Measurements from ENCODE around the gene ORAI1.
"Not testable (repeated sequence)": the region's sequence is repeated elsewhere in the genome, so short reads cannot be mapped to it uniquely, and the experiment has no call there.

Gene ORAI1

DNA sequence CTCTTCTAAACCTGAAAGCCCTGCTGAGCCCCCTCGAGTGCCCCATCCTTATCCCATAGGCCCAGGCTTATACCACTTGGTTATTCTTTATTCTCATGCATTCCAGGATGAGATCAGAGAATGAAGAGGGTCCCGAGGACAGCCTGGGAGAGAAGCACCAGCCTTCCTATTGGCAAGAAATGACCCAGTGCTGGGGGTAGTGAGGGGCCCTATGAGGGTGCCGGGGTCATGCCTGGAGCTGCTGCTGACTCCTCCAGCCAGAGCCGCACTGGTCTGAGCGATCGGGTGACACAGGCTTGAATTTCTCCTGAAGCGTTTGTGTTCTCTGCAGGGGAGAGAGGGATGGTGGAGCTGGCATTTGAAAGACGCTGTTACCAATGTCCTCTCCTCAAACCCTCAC, 25.0 kb downstream of the ORAI1 start:
- TF ChIP-seq, protein P1, sequence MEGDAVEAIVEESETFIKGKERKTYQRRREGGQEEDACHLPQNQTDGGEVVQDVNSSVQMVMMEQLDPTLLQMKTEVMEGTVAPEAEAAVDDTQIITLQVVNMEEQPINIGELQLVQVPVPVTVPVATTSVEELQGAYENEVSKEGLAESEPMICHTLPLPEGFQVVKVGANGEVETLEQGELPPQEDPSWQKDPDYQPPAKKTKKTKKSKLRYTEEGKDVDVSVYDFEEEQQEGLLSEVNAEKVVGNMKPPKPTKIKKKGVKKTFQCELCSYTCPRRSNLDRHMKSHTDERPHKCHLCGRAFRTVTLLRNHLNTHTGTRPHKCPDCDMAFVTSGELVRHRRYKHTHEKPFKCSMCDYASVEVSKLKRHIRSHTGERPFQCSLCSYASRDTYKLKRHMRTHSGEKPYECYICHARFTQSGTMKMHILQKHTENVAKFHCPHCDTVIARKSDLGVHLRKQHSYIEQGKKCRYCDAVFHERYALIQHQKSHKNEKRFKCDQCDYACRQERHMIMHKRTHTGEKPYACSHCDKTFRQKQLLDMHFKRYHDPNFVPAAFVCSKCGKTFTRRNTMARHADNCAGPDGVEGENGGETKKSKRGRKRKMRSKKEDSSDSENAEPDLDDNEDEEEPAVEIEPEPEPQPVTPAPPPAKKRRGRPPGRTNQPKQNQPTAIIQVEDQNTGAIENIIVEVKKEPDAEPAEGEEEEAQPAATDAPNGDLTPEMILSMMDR (IDR thresholded peaks at IDR 0.05; ENCODE audit: borderline replicate concordance, insufficient read depth, low read depth, low read length), result no peak
- no peak overlapping the region for H3K4me3 ChIP-seq (ENCODE audit: low read depth, low read length)

DNA sequence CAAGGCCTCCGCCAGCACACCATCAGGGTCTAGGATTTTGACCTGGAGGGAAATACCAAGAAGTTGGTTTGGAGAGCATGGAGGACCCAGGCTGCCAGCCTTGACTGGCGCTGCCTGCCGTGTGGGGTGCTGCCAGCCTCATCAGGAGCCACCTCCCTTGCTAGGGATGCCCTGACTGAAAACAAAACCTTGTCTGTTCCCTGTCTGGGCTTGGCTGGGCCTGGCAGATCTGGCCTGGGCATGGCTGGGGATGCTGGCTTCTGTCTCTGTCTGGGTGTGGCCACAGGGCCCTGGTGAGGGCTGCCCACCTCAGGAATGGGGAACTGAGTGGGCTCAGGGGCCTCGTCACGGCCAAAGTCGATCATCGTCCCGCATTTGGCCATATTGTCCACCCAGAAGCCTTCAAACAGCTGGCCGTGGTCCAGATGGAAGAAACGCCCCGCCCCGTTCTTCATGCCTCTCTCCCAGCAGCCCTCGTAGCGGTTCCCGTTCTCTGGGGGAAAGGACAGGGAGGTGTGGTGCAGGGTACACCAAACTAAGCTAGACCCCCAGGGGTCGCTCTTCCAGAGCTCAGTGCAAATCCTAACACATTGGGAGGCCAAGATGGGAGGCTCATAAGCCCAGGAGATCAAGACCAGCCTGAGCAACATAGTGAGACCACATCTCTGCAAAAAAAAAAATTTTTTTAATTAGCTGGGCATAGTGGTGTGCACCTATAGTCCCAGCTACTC, 26.6 kb downstream of the ORAI1 start:
- no peak overlapping the region for H3K4me3 ChIP-seq (ENCODE audit: low read depth, low read length)
- TF ChIP-seq, protein P1 (IDR thresholded peaks at IDR 0.05; ENCODE audit: borderline replicate concordance, insufficient read depth, low read depth, low read length), result no peak

DNA sequence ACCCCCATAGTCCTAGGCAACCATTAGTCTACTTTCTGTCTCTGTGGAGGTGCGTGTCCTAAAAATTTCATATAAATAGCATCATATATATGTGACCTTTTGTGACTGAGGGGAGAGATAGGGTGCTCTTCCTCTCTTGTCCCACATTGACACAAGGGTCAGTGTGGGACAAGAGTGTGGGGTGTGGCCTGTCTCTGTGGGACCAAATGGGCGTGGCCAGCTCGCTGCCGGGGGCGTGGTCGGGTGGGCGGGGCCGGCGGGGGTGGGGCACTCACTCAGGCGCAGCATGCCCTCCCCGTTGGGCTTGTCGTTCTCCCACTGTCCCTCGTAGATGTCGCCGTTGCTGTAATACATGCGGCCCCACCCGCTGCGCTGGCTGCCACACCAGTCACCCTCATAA, 27.7 kb downstream of the ORAI1 start:
- H3K4me3 ChIP-seq (ENCODE audit: low read depth, low read length), result no peak overlapping the region
- TF ChIP-seq, protein P1 (IDR thresholded peaks at IDR 0.05; ENCODE audit: borderline replicate concordance, insufficient read depth, low read depth, low read length), result no peak

DNA sequence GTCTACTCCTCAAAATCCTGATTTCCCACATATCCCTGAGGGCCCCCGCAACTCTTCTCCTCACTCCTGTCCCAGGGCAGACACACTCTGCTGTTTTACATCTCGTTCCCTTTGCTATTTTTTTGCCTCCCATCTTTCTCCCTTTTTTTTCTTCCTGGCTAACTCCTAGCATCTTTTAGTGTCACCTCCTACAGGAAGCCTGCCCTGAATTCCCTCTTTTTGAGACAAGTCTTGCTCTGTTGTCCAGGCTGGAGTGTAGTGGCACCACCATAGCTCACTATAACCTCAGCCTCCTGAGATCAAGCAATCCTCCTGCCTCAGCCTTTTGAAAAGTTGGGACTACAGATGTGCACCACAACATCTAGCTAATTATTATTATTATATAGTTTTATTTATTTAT, 29.8 kb downstream of the ORAI1 start:
- TF ChIP-seq, protein P1 (IDR thresholded peaks at IDR 0.05; ENCODE audit: borderline replicate concordance, insufficient read depth, low read depth, low read length), result no peak
- no peak overlapping the region for H3K4me3 ChIP-seq (ENCODE audit: low read depth, low read length)

DNA sequence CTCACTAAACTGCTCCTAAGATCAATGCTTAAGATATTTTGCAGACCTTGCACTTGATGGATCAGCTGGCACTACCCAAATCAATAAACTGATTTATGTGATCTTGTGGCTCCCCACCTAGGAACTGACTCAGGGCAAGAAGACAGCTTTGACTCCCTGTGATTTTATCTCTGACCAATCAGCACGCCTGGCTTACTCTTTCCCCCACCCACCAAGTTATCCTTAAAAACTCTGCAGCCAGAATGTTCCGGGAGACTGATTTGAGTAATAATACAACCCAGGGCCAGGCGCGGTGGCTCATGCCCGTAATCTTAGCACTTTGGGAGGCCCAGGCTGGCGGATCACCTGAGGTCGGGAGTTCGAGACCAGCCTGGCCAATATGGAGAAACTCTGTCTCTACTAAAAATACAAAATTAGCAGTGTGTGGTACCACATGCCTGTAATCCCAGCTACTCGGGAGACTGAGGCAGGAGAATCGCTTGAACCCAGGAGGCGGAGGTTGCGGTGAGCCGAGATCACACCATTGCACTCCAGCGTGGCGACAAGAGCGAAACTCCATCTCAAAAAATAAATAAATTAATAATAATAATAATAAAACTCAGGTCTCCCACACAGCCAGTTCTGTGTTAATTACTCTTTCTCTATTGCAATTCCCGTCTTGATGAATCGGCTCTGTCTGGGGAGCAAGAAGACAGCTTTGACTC, 31.1 kb downstream of the ORAI1 start:
- TF ChIP-seq, protein P1 (IDR thresholded peaks at IDR 0.05; ENCODE audit: borderline replicate concordance, insufficient read depth, low read depth, low read length), result no peak
- no peak overlapping the region for H3K4me3 ChIP-seq (ENCODE audit: low read depth, low read length)

DNA sequence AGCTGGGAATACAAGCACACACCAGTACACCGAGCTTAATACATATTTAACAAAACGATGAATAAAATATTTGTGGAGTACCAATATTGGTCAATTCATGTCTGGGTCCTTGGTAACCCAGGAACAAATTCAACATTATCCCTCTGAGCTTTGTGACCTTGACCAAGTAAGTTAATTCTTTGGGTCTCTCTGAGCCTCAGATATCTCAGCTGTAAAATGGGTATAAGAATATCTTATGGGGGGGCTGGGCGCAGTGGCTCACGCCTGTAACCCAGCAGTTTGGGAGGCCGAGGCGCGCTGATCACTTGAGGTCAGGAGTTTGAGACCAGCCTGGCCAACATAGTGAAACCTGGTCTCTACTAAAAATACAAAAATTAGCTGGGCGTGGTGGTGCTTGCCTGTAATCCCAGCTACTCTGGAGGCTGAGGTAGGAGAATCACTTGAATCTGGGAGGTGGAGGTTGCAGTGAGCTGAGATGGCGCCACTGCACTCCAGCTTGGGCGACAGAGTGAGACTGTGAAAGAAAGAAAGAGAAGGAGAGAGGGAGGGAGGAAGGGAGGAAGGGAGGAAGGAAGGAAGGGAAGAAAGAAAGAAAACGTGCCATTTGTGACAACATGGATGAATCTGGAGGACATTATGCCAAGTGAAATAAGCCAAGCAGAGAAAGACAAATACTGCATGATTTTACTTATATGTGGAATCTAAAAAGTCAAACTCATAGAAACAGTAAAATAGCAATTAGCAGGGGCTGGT, 35.2 kb downstream of the ORAI1 start:
- H3K4me3 ChIP-seq (ENCODE audit: low read depth, low read length), result not testable (repeated sequence)

DNA sequence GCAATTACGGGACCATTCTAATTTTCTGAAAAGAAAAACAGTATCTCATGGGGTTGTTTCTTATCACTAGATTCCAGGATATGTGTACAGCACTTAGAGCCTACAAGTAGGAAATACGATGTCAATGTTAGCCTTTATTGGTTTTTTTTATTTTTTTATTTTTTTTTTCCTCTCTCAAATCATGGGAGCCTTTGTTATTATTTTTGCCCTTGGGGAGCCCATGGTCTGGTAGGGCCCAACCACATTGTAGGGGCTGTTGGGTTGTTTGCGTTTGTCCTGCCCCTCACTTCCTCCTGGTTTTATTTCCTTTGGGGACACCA, 37.2 kb downstream of the ORAI1 start:
- TF ChIP-seq, protein P1 (IDR thresholded peaks at IDR 0.05; ENCODE audit: borderline replicate concordance, insufficient read depth, low read depth, low read length), result no peak
- no peak overlapping the region for H3K4me3 ChIP-seq (ENCODE audit: low read depth, low read length)

DNA sequence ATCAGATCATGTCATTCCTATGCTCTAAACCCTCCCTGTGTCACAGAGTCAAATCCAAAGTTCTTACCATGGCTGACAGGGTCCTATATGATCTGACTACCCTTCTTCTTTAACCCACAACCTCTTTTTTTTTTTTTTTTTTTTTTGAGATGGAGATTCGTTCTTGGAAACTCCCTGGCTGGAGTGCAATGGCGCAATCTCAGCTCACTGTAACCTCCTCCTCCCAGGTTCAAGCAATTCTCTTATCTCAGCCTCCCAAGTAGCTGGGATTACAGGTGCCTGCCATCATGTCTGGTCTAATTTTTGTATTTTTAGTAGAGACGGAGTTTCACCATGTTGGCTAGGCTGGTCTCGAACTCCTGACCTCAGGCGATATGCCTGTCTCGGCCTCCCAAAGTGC, 40.5 kb downstream of the ORAI1 start:
- not testable (repeated sequence) for H3K4me3 ChIP-seq (ENCODE audit: low read depth, low read length)

Measured in GM12875 (cell line).